ENCODE measurements around the gene PKD1L1.

PKD1L1 gene

GRCh38 chr7:47837826-47838225, 110.4 kb downstream of the PKD1L1 start:
- DNase-seq (ENCODE audit: insufficient read length) = no peak
- FAIRE-seq = no peak
- TF ChIP-seq TAF1 (IDR thresholded peaks at IDR 0.05; ENCODE audit: borderline replicate concordance, low read depth, low read length) (no peak), POLR2A (IDR thresholded peaks at IDR 0.05; ENCODE audit: low read depth, low read length) (no peak), POLR2AphosphoS5 (IDR thresholded peaks at IDR 0.05; ENCODE audit: low read depth, low read length) (no peak)

- no peak for FAIRE-seq
- no peak for DNase-seq (ENCODE audit: insufficient read length)
- no peak for TF ChIP-seq POLR2A (IDR thresholded peaks at IDR 0.05; ENCODE audit: low read depth, low read length)
- no peak for TF ChIP-seq POLR2AphosphoS5 (IDR thresholded peaks at IDR 0.05; ENCODE audit: low read depth, low read length)
- no peak for TF ChIP-seq TAF1 (IDR thresholded peaks at IDR 0.05; ENCODE audit: borderline replicate concordance, low read depth, low read length)
Observed at GRCh38 chr7:47836503-47837202, 111.6 kb downstream of the PKD1L1 start.

- DNase-seq (ENCODE audit: insufficient read length) = no peak
- TF ChIP-seq POLR2A (IDR thresholded peaks at IDR 0.05; ENCODE audit: low read depth, low read length) (no peak), POLR2AphosphoS5 (IDR thresholded peaks at IDR 0.05; ENCODE audit: low read depth, low read length) (no peak), TAF1 (IDR thresholded peaks at IDR 0.05; ENCODE audit: borderline replicate concordance, low read depth, low read length) (no peak)
- FAIRE-seq = no peak
Observed at GRCh38 chr7:47836080-47836479, 112.2 kb downstream of the PKD1L1 start.

- FAIRE-seq = no peak
- no peak for TF ChIP-seq POLR2A (IDR thresholded peaks at IDR 0.05; ENCODE audit: low read depth, low read length)
- TF ChIP-seq POLR2AphosphoS5 (IDR thresholded peaks at IDR 0.05; ENCODE audit: low read depth, low read length) = no peak
- no peak for TF ChIP-seq TAF1 (IDR thresholded peaks at IDR 0.05; ENCODE audit: borderline replicate concordance, low read depth, low read length)
- DNase-seq (ENCODE audit: insufficient read length) = no peak
Observed at GRCh38 chr7:47833211-47833610, 115.1 kb downstream of the PKD1L1 start.

- no peak for FAIRE-seq
- DNase-seq (ENCODE audit: insufficient read length) = no peak
- TF ChIP-seq TAF1 (IDR thresholded peaks at IDR 0.05; ENCODE audit: borderline replicate concordance, low read depth, low read length) = no peak
- TF ChIP-seq POLR2AphosphoS5 (IDR thresholded peaks at IDR 0.05; ENCODE audit: low read depth, low read length) = no peak
- no peak for TF ChIP-seq POLR2A (IDR thresholded peaks at IDR 0.05; ENCODE audit: low read depth, low read length)
Observed at GRCh38 chr7:47832105-47832715, 116.1 kb downstream of the PKD1L1 start.

GRCh38 chr7:47830015-47830414, 118.3 kb downstream of the PKD1L1 start:
- FAIRE-seq = no peak
- TF ChIP-seq TAF1 (IDR thresholded peaks at IDR 0.05; ENCODE audit: borderline replicate concordance, low read depth, low read length) = no peak
- TF ChIP-seq POLR2AphosphoS5 (IDR thresholded peaks at IDR 0.05; ENCODE audit: low read depth, low read length) = no peak
- TF ChIP-seq POLR2A (IDR thresholded peaks at IDR 0.05; ENCODE audit: low read depth, low read length) = no peak
- DNase-seq (ENCODE audit: insufficient read length) = no peak

GRCh38 chr7:47827871-47828270, 120.4 kb downstream of the PKD1L1 start:
- TF ChIP-seq POLR2A (IDR thresholded peaks at IDR 0.05; ENCODE audit: low read depth, low read length) = no peak
- TF ChIP-seq POLR2AphosphoS5 (IDR thresholded peaks at IDR 0.05; ENCODE audit: low read depth, low read length) = no peak
- no peak for TF ChIP-seq TAF1 (IDR thresholded peaks at IDR 0.05; ENCODE audit: borderline replicate concordance, low read depth, low read length)
- FAIRE-seq = no peak

GRCh38 chr7:47827351-47827756, 120.9 kb downstream of the PKD1L1 start:
- DNase-seq (ENCODE audit: insufficient read length) = no peak
- TF ChIP-seq POLR2A (IDR thresholded peaks at IDR 0.05; ENCODE audit: low read depth, low read length) = no peak
- no peak for TF ChIP-seq TAF1 (IDR thresholded peaks at IDR 0.05; ENCODE audit: borderline replicate concordance, low read depth, low read length)
- no peak for TF ChIP-seq POLR2AphosphoS5 (IDR thresholded peaks at IDR 0.05; ENCODE audit: low read depth, low read length)
- FAIRE-seq = no peak

More at GRCh38 chr7:47827871-47828270, 120.4 kb downstream of the PKD1L1 start:
- no peak for DNase-seq (ENCODE audit: insufficient read length)

GRCh38 chr7:47826754-47827153, 121.5 kb downstream of the PKD1L1 start:
- TF ChIP-seq POLR2A (IDR thresholded peaks at IDR 0.05; ENCODE audit: low read depth, low read length) (no peak), POLR2AphosphoS5 (IDR thresholded peaks at IDR 0.05; ENCODE audit: low read depth, low read length) (no peak), TAF1 (IDR thresholded peaks at IDR 0.05; ENCODE audit: borderline replicate concordance, low read depth, low read length) (no peak)
- FAIRE-seq (no peak), DNase-seq (ENCODE audit: insufficient read length) (no peak)

GRCh38 chr7:47819607-47819920, 128.7 kb downstream of the PKD1L1 start:
- no peak for TF ChIP-seq TAF1 (IDR thresholded peaks at IDR 0.05; ENCODE audit: borderline replicate concordance, low read depth, low read length)
- no peak for TF ChIP-seq POLR2A (IDR thresholded peaks at IDR 0.05; ENCODE audit: low read depth, low read length)
- TF ChIP-seq POLR2AphosphoS5 (IDR thresholded peaks at IDR 0.05; ENCODE audit: low read depth, low read length) = no peak
- no peak for DNase-seq (ENCODE audit: insufficient read length)
- FAIRE-seq = no peak

GRCh38 chr7:47818796-47819606, 129.3 kb downstream of the PKD1L1 start:
- FAIRE-seq = peak; percentile 86
- TF ChIP-seq POLR2AphosphoS5 (IDR thresholded peaks at IDR 0.05; ENCODE audit: low read depth, low read length) (no peak), TAF1 (IDR thresholded peaks at IDR 0.05; ENCODE audit: borderline replicate concordance, low read depth, low read length) (no peak), POLR2A (IDR thresholded peaks at IDR 0.05; ENCODE audit: low read depth, low read length) (no peak)

More at GRCh38 chr7:47818796-47819606, 129.3 kb downstream of the PKD1L1 start:
- no peak for DNase-seq (ENCODE audit: insufficient read length)
